DND-41 (cell line): ENCODE data around the gene PDHB.

Experiments used
- ATAC-seq: fragments of 200-7000 bp; cut with Tn5 transposase; 3 replicates; pipeline ENCODE4 v1.9.1; 2021; ENCODE audit warnings: low read depth; ENCODE audit not compliant: insufficient read depth
- DNase-seq: peaks from one replicate; pipeline ENCODE4 v3.0.0-alpha.2; 2020
- H2AFZ ChIP-seq: 2 replicates; pipeline ENCODE4 v1.6.0; 2012; ENCODE audit warnings: low read depth, low read length
- H3K27ac ChIP-seq: 2 replicates; pipeline ENCODE4 v1.5.1; 2012; ENCODE audit warnings: low read length, inconsistent platforms
- H3K27me3 ChIP-seq: fragments of 200-600 bp; sonication (generic); 2 replicates; pipeline ENCODE4 v1.6.0; 2012; ENCODE audit warnings: low read length, mild to moderate bottlenecking, inconsistent platforms; ENCODE audit not compliant: insufficient read depth, poor library complexity
- H3K36me3 ChIP-seq: 2 replicates; pipeline ENCODE4 v1.5.1; 2012; ENCODE audit warnings: low read length, inconsistent platforms; ENCODE audit not compliant: insufficient read depth
- H3K4me1 ChIP-seq: 2 replicates; pipeline ENCODE4 v1.5.1; 2012; ENCODE audit warnings: mild to moderate bottlenecking, low read length; ENCODE audit not compliant: insufficient read depth
- H3K4me2 ChIP-seq: 2 replicates; pipeline ENCODE4 v1.6.0; 2012; ENCODE audit warnings: mild to moderate bottlenecking, moderate library complexity, low read length, inconsistent platforms; ENCODE audit not compliant: insufficient read depth
- H3K4me3 ChIP-seq, 2 experiments: fragments of 200-600 bp in 1 of 2; shearing (Covaris generic) in 1 of 2; 2 replicates each; pipeline ENCODE4 v1.5.1; 2012 to 2016; ENCODE audit warnings: inconsistent platforms in 2 of 2, low read length in 2 of 2, mild to moderate bottlenecking in 2 of 2, low read depth in 1 of 2, moderate library complexity in 1 of 2
- H3K79me2 ChIP-seq: 2 replicates; pipeline ENCODE4 v1.6.0; 2012; ENCODE audit warnings: low read length, inconsistent platforms; ENCODE audit not compliant: insufficient read depth
- H3K9ac ChIP-seq: 2 replicates; pipeline ENCODE4 v1.6.0; 2012; ENCODE audit warnings: low read depth, mild to moderate bottlenecking, inconsistent platforms, low read length, moderate library complexity
- H3K9me3 ChIP-seq: 2 replicates; pipeline ENCODE4 v1.5.1; 2012; ENCODE audit warnings: low read length, moderate library complexity, mild to moderate bottlenecking, inconsistent platforms; ENCODE audit not compliant: insufficient read depth, severe bottlenecking
- H4K20me1 ChIP-seq: 2 replicates; pipeline ENCODE4 v1.6.0; 2012; ENCODE audit warnings: low read length; ENCODE audit not compliant: insufficient read depth
- CTCF ChIP-seq: IDR thresholded peaks from 2 replicates; pipeline ENCODE4 v1.5.1; 2012; ENCODE audit warnings: borderline replicate concordance, low read length, moderate library complexity, mild to moderate bottlenecking; ENCODE audit not compliant: poor library complexity, severe bottlenecking; ENCODE audit errors: extremely low read depth
- EZH2 ChIP-seq: IDR thresholded peaks from 3 replicates; pipeline ENCODE4 v1.6.1; 2012; ENCODE audit warnings: borderline replicate concordance, low read depth, mild to moderate bottlenecking, moderate library complexity, low read length, inconsistent platforms; ENCODE audit not compliant: severe bottlenecking

Gene PDHB

GRCh38 chr3:58409663-58410062, 24.0 kb downstream of the PDHB start:
- H3K9me3 ChIP-seq, result no peaks in the 10 kb centered on the region
- no peaks in the 10 kb centered on the region for H3K27me3 ChIP-seq
- 0 out of 2 replicates have a peak, but pooled peaks cover 3% of the 10 kb centered on the region for H4K20me1 ChIP-seq
- H2AFZ ChIP-seq, result no peak overlapping the region
- no peak for TF ChIP-seq EZH2
- no peak for TF ChIP-seq CTCF
- no peak overlapping the region for H3K27ac ChIP-seq
- ATAC-seq (no peak), DNase-seq (no peak)
- H3K36me3 ChIP-seq, result peaks cover 85% of the 10 kb centered on the region
- no peaks in the 10 kb centered on the region for H3K79me2 ChIP-seq
- no peaks in the 10 kb centered on the region for H3K4me1 ChIP-seq
- H3K4me2 ChIP-seq, result no peak overlapping the region
- no peak overlapping the region for H3K4me3 ChIP-seq
- H3K9ac ChIP-seq, result no peak overlapping the region

GRCh38 chr3:58408906-58409305, 24.7 kb downstream of the PDHB start:
- H3K79me2 ChIP-seq, result no peaks in the 10 kb centered on the region
- DNase-seq (no peak), ATAC-seq (no peak)
- no peaks in the 10 kb centered on the region for H3K4me1 ChIP-seq
- H3K27ac ChIP-seq, result no peak overlapping the region
- 0 out of 2 replicates have a peak, but pooled peaks cover 3% of the 10 kb centered on the region for H4K20me1 ChIP-seq
- H3K4me3 ChIP-seq, result no peak overlapping the region
- no peak overlapping the region for H3K9ac ChIP-seq
- no peaks in the 10 kb centered on the region for H3K27me3 ChIP-seq
- H3K4me2 ChIP-seq, result no peak overlapping the region
- H3K36me3 ChIP-seq, result peaks cover 87% of the 10 kb centered on the region
- no peak overlapping the region for H2AFZ ChIP-seq
- TF ChIP-seq CTCF (no peak), EZH2 (no peak)
- no peaks in the 10 kb centered on the region for H3K9me3 ChIP-seq

- H3K36me3 ChIP-seq, result peaks cover 76% of the 10 kb centered on the region
Measured at GRCh38 chr3:58404396-58404795, 29.2 kb downstream of the PDHB start.

More at GRCh38 chr3:58404396-58404795, 29.2 kb downstream of the PDHB start:
- no peak overlapping the region for H3K4me3 ChIP-seq
- H3K27ac ChIP-seq, result no peak overlapping the region
- DNase-seq (no peak), ATAC-seq (no peak)
- H3K9ac ChIP-seq, result no peak overlapping the region
- H4K20me1 ChIP-seq, result no peaks in the 10 kb centered on the region
- H3K4me1 ChIP-seq, result no peaks in the 10 kb centered on the region
- H3K9me3 ChIP-seq, result no peaks in the 10 kb centered on the region
- no peaks in the 10 kb centered on the region for H3K79me2 ChIP-seq
- H3K4me2 ChIP-seq, result no peak overlapping the region
- TF ChIP-seq CTCF (no peak), EZH2 (no peak)
- H3K27me3 ChIP-seq, result no peaks in the 10 kb centered on the region
- H2AFZ ChIP-seq, result no peak overlapping the region
